Upper lobe of left lung (tissue), 6 donors: ENCODE results near the gene ZNF879. TPM values are rescaled to one million over a fixed set of nuclear protein-coding genes. Genes with fewer than 3 reads are reported as not detected.

Source experiments
- total RNA-seq, 6 donors: library from RNA; depleted of rRNA in 4 of 6; stranded (reverse); fragments of >200 nt in 4 of 6; gene quantifications; one replicate each; pipeline versions ENCODE4 v1.1.0 to v1.2.1, GENCODE V29; 2016 to 2021
- donor health status: DM: no; HTN: no; CAD: no; lungs with moderate emphysema.
- donor health status: DM: no; HTN: yes; CAD: no; lungs with severe emphysema.

ZNF879 gene
- total RNA-seq, 6 donors from 2014 or later, result 2.4 to 5.3 (median 4.0) TPM

Other genes starting within 250 kb of the ZNF879 start
- 10 to 100 TPM; 11.4 to 27.2 (median 16.3) TPM for gene ZNF354B, start 163.9 kb upstream of the ZNF879 start, total RNA-seq
- gene ZFP2, start 127.9 kb upstream of the ZNF879 start, total RNA-seq, result 1 to 10 TPM in 3 of 6 donors, under 1 TPM in 3; 0.55 to 4.2 (median 1.0) TPM
- gene ZNF454, start 82.6 kb upstream of the ZNF879 start, total RNA-seq, result 1 to 10 TPM in 5 of 6 donors, under 1 TPM in 1; 0.83 to 7.3 (median 2.1) TPM
- gene GRM6, start 28.5 kb upstream of the ZNF879 start, total RNA-seq, result not detected
- gene ZNF354C, start 36.6 kb downstream of the ZNF879 start, total RNA-seq, result 1 to 10 TPM; 2.6 to 6.8 (median 4.1) TPM